NAMALWA (cell line): ENCODE data around the gene NFYB.
"Not testable (repeated sequence)": the region's sequence is repeated elsewhere in the genome, so short reads cannot be mapped to it uniquely, and the experiment has no call there.

Experiments
- DNase-seq: peaks from one replicate; pipeline ENCODE4 v3.0.0-alpha.2; 2015; ENCODE audit warnings: low spot score

Gene NFYB

GRCh38 chr12:104137902-104138796 lies at the start of gene NFYB:
Gene NFYB (minus strand): TSS chr12:104138210. CDS start chr12:104135453, 2,757 bp downstream.
- DNase-seq = peak; percentile 97

- DNase-seq = no peak
Observed at GRCh38 chr12:104187446-104188155, 49.6 kb upstream of the NFYB start.

- no peak for DNase-seq
Observed at GRCh38 chr12:104183443-104183842, 45.4 kb upstream of the NFYB start.

GRCh38 chr12:104182621-104183378 lies 44.8 kb upstream of the NFYB start:
- no peak for DNase-seq

GRCh38 chr12:104182144-104182543 lies 44.1 kb upstream of the NFYB start:
- no peak for DNase-seq

- DNase-seq = no peak
Observed at GRCh38 chr12:104181313-104181712, 43.3 kb upstream of the NFYB start.

- no peak for DNase-seq
Observed at GRCh38 chr12:104180374-104180773, 42.4 kb upstream of the NFYB start.

GRCh38 chr12:104177663-104178501 lies 39.9 kb upstream of the NFYB start:
- DNase-seq = no peak

GRCh38 chr12:104177336-104177662 lies 39.3 kb upstream of the NFYB start:
- no peak for DNase-seq

GRCh38 chr12:104175726-104176247 lies 37.8 kb upstream of the NFYB start:
- DNase-seq = no peak

- not testable (repeated sequence) for DNase-seq
Observed at GRCh38 chr12:104173804-104174203, 35.8 kb upstream of the NFYB start.

- no peak for DNase-seq
Observed at GRCh38 chr12:104172570-104172947, 34.5 kb upstream of the NFYB start.

GRCh38 chr12:104171785-104172569 lies 34.0 kb upstream of the NFYB start:
- DNase-seq = no peak

GRCh38 chr12:104168596-104168995 lies 30.6 kb upstream of the NFYB start:
- DNase-seq = no peak

- DNase-seq = no peak
Observed at GRCh38 chr12:104167519-104168458, 29.8 kb upstream of the NFYB start.

- DNase-seq = no peak
Observed at GRCh38 chr12:104166465-104166864, 28.5 kb upstream of the NFYB start.

- no peak for DNase-seq
Observed at GRCh38 chr12:104165801-104166200, 27.8 kb upstream of the NFYB start.

- no peak for DNase-seq
Observed at GRCh38 chr12:104164634-104165033, 26.6 kb upstream of the NFYB start.

- DNase-seq = no peak
Observed at GRCh38 chr12:104163631-104164030, 25.6 kb upstream of the NFYB start.

- not testable (repeated sequence) for DNase-seq
Observed at GRCh38 chr12:104163028-104163427, 25.0 kb upstream of the NFYB start.
